ENCODE measurements around the gene C2CD5.

- TF ChIP-seq POLR2A (IDR thresholded peaks at IDR 0.05; ENCODE audit: borderline replicate concordance, extremely low read depth, insufficient read depth, insufficient read length) (no peak), EZH2phosphoT487 (IDR thresholded peaks at IDR 0.05; ENCODE audit: borderline replicate concordance) (no peak), CTCF (IDR thresholded peaks at IDR 0.05 in 2 of 3, conservative IDR thresholded peaks at IDR 0.05 in 1 of 3; ENCODE audit: borderline replicate concordance in 1 of 3, insufficient read depth in 1 of 3, low read depth in 2 of 3, low read length in 2 of 3) (no peak)
Measured at GRCh38 chr12:22536971-22537544, 7.3 kb downstream of the C2CD5 start.
